ENCODE results near the gene S100A10. TPM values are rescaled to one million over a fixed set of nuclear protein-coding genes. Genes with fewer than 3 reads are reported as not detected.

S100A10 gene
- total RNA-seq, 1 experiment from 2014 or later, result 160 TPM

DNA sequence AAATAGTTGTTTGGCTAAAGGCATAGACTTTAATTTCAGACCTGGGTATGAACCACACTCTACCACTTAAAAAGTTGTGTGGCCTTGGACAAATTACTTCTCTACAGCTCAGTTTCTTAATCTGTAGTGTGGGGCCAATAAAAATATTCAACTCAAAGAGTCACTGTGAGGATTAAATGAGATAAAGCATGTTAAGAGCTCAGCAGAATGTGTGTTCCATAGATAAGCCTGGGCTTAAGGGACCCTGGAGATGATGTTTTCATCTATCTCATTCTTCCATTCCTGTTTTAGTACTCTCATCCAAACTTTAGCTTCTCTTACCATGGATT lies 17.7 kb downstream of the S100A10 start:
- TF ChIP-seq, protein P1, sequence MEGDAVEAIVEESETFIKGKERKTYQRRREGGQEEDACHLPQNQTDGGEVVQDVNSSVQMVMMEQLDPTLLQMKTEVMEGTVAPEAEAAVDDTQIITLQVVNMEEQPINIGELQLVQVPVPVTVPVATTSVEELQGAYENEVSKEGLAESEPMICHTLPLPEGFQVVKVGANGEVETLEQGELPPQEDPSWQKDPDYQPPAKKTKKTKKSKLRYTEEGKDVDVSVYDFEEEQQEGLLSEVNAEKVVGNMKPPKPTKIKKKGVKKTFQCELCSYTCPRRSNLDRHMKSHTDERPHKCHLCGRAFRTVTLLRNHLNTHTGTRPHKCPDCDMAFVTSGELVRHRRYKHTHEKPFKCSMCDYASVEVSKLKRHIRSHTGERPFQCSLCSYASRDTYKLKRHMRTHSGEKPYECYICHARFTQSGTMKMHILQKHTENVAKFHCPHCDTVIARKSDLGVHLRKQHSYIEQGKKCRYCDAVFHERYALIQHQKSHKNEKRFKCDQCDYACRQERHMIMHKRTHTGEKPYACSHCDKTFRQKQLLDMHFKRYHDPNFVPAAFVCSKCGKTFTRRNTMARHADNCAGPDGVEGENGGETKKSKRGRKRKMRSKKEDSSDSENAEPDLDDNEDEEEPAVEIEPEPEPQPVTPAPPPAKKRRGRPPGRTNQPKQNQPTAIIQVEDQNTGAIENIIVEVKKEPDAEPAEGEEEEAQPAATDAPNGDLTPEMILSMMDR (conservative IDR thresholded peaks at IDR 0.05), result no peak
- no peak overlapping the region for H4K5ac ChIP-seq (ENCODE audit: insufficient read length, low read depth, low read length)
- no peaks in the 10 kb centered on the region for H3K9me3 Mint-ChIP-seq
- no peaks in the 10 kb centered on the region for H3K79me1 ChIP-seq (ENCODE audit: insufficient read depth, low read depth, low read length, poor library complexity, severe bottlenecking)
- H3K9me3 ChIP-seq (ENCODE audit: control insufficient read depth, low read depth, low read length), result no peaks in the 10 kb centered on the region
- H3K4me3 Mint-ChIP-seq, result no peak overlapping the region
- no peak overlapping the region for H3K4me2 ChIP-seq (ENCODE audit: insufficient read depth, insufficient read length, low read length)
- no peaks in the 10 kb centered on the region; the same call in 1 of the 2 replicates for H3K27me3 Mint-ChIP-seq (ENCODE audit: low read depth)
- no peaks in the 10 kb centered on the region for H4K20me1 ChIP-seq (ENCODE audit: control insufficient read depth, insufficient read depth, insufficient read length)
- no peak for DNase-seq
- H3K27ac ChIP-seq (ENCODE audit: insufficient read length, low read depth, low read length), result no peak overlapping the region
- no peak overlapping the region for H3T11ph ChIP-seq (ENCODE audit: low read length)
- no peak overlapping the region for H2BK5ac ChIP-seq (ENCODE audit: insufficient read length, low read length)
- H3K4me1 Mint-ChIP-seq, result peaks cover 17 to 21% of the 10 kb centered on the region in 2 experiments
- no peak overlapping the region for H2AK5ac ChIP-seq (ENCODE audit: insufficient read length, low read length)
- no peak overlapping the region for H2BK20ac ChIP-seq (ENCODE audit: low read depth, low read length, poor library complexity, severe bottlenecking)
- H2BK12ac ChIP-seq (ENCODE audit: insufficient read length, low read depth, low read length), result no peak overlapping the region
- no peaks in the 10 kb centered on the region for H3K79me2 ChIP-seq (ENCODE audit: insufficient read depth, low read length)
- H3K27me3 ChIP-seq (ENCODE audit: insufficient read depth, low read length), result no peaks in the 10 kb centered on the region
- no peak overlapping the region for H3K9ac ChIP-seq (ENCODE audit: extremely low read depth, insufficient read length, low read length)
- H3K56ac ChIP-seq (ENCODE audit: insufficient read length, low read depth, low read length), result no peak overlapping the region
- H3K36me3 Mint-ChIP-seq (ENCODE audit: insufficient read depth in 1 of 3, low read depth in 3 of 3), result peaks cover 0 to 4% (median 0%) of the 10 kb centered on the region in 3 experiments; a peak in 1 of 7 replicates
- no peak overlapping the region for H2AFZ ChIP-seq (ENCODE audit: low read length)
- H3K14ac ChIP-seq (ENCODE audit: insufficient read depth, low read length), result no peak overlapping the region
- no peak overlapping the region for H3K23ac ChIP-seq (ENCODE audit: insufficient read length, low read depth, low read length)
- H3K4me1 ChIP-seq (ENCODE audit: insufficient read depth, low read length), result peaks cover 2% of the 10 kb centered on the region; the same call in 1 of the 2 replicates
- no peak overlapping the region for H3K27ac Mint-ChIP-seq
- no peaks in the 10 kb centered on the region for H3K23me2 ChIP-seq (ENCODE audit: insufficient read length, low read depth, low read length, poor library complexity, severe bottlenecking)
- H4K91ac ChIP-seq (ENCODE audit: insufficient read length, low read depth, low read length), result no peak overlapping the region
- no peak overlapping the region for H4K8ac ChIP-seq (replicated peaks; ENCODE audit: insufficient read length, low read depth, low read length)
- H2BK120ac ChIP-seq (ENCODE audit: low read depth, low read length, poor library complexity, severe bottlenecking), result no peak overlapping the region
- H2BK15ac ChIP-seq (ENCODE audit: low read depth, low read length), result no peak overlapping the region
- no peak overlapping the region for H3K18ac ChIP-seq (ENCODE audit: insufficient read length, low read depth, low read length)
- H3K4ac ChIP-seq (ENCODE audit: low read depth, low read length), result no peak overlapping the region

Measured in H9 (cell line).